Measurements from ENCODE around the gene C1orf50.
"Not testable (repeated sequence)": the region's sequence is repeated elsewhere in the genome, so short reads cannot be mapped to it uniquely, and the experiment has no call there.

Gene C1orf50

DNA sequence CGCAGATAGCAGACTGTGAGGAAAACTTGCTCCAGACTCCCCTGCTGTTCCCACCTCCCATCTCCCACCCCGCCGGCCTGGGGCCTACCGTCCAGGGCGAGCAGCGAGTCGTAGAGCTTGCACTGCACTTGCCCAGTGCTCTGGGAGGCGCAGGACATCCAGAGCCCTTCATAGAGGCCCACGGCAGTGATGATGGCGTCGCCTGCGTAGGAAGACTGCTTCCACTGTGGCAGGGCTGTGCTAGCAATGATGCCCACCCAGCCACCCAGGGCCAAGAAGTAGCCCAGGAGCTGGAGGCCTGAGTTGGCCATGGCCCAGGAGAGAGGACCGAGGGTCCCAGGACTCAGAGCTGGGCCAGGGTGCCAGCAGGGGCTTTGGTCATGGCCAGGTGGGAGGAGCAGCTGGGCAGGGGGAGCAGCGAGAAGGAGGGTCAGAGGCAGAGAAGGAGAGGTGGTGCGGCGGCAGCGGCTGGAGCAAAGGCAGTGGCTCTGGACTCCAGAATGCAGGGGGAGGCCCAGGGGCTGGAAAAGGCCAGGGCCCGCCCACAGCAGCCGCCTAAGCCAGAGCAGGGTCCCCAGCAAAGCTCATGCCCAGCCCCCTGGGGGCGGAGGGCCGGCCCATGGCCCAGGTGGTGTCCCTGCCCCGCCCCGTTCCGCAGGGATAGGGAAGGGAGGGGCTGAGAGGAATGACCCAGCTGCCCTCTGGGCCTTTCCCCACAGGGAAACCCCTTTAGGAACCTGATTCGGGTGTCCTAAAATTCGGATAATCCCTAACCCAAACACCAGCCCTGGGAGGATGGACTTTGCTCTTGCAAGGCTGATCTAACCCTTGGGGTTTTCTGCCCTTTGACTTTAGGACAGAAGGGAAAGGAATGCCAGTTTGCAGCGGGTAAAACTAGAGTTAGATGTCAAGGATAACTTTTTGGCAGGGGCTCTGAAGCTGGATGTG, 27.0 kb upstream of the C1orf50 start, which contains the start of gene CLDN19:
Gene CLDN19, minus strand, starts transcription at position 484 of the 948 bp plus-strand sequence. Its CDS starts 173 bp downstream, at position 311.
- FAIRE-seq = no peak

DNA sequence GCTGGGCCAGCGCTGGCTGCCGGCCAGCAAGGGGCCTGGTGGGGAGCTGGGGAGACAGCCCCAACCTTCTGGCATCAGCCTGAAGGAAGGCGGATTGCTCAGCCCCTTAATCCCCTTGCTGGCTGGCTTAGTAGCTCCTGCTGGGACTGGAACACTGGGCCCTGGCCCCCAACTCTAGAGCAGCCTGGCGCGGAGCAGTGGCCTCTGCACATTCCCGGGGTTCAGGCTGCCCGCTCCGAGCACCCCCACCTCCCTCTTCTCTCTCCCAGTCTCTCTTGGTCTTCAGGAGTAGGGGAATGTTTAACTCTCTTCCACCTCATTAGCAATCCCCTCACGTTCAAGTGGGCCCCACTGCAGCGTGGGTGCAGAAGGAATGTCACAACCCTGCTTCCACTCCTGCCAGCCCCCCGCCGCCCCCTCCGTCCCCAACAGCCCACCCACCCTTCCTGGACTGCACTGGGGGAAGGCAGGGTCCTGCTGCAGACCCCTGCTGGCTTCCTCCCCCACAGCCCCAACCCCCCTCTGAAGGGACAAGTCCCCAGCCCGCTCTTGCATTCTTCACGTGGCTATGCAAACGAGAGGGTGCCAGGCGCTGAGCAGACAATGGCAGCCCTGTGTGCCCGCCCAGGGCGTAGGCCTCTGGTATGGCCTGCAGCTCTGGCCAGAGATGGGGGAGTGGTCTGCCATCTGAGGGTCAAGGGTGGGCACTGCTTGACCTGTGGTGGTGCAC, 26.0 kb upstream of the C1orf50 start:
- FAIRE-seq = no peak

DNA sequence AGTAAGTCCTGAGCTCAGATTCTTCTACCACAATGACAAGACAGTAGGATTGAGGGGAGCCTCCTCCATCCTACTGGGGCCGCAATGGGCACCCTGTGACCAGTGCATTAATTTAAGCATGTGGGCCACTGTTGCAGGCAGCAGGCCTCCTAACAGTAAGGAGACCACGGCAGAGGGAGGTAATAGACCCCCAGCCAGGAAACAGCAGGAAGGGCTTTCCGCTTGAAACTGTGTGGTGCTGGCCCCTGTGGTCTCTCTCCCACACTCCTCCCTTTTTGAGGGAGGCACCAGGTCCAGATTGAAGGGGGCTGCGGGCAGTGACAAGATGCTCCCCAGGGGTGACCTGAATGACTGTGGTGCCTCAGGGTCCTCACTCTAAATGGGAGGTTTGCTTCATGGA, 25.3 kb upstream of the C1orf50 start:
- no peak for FAIRE-seq

DNA sequence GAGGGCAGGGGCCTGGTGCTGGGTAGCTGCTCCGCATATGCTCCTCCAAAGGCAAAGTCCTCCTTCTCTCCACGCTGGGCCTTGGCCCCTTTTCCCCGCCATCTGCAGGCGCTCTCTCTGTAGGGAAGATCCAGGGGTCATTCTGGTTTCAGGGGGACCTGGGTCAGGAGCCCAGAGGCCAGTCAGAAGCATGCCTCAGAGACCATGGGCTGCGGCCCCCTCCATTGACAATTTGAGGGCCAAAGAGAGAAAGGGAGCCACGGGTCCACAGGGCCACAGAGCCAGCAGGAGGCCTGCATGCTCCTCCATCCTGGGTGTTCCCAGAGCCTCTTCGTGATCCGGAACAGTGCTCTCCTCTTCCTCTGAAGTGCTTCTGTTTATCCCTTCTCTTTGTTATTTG, 24.9 kb upstream of the C1orf50 start:
- FAIRE-seq = no peak

DNA sequence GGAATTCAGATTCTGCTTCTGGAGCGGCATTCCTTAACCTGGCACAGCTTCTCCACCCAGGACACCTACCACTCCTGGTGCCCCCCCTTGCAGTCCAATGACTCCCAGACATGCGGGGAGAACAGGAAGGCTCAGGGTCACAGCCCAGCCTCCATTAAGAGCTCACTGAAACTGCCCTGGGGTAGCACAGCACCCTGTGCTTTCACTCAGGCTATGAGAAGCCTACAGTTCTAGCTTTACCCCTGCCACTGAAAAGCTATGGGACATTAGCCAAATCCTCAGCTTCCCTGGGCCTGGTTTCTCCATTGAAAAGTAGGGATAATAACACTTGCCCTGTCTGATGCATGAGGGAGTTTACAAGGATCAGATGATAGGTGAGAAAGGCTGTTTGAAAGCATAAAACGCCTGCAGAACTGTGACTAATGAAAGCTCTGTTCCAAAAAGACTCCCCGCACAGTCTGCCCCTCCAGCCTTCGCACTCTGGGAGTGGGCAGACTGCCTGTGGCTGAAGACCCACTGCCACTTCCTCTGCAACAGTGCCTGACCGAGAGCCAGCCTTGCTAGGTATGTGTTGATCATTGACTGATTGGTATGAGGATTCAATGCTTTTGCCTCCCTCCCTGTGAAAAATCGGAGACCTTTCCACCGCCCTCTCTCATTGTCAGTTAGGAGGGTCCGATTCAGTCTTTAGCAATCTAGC, 24.3 kb upstream of the C1orf50 start:
- no peak for FAIRE-seq

DNA sequence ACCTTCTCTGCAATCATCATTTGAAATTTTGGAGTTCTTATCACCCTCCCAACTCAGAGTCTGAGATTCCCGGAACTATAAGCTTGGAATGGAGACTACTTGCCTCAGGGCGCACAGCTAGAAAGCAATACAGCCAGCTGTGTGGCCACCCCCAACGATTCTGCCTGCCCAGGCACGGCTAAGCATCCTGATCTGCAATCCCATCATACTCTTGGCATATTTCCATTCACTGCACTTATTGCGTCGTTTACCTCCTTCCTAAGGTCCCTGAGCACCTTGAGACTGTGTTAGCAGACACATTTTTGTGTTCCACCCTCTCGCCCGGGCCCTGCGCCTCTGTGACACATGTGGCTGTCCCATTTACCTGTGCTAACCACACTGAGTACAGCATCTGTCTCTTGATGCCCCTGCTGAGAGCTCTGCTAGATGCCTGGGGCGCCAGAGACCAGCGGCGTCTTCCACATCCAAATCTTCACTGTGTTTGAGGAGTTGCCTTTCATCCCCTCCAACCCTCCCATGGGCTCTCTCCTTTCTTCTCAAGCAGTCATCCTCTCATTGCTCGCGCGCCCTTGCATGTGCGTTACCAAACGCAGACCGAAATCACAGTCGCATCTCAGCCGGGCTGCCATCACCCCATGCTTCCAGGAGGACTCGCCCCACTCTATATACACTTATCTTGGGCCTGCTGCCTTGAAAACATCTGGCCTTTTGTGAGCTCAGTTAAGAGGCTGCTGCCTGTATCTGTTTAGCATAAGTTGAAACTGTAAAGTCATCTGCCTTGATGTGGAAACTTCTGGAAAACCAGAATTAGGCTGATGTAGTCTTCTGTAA, 23.5 kb upstream of the C1orf50 start:
- no peak for FAIRE-seq

DNA sequence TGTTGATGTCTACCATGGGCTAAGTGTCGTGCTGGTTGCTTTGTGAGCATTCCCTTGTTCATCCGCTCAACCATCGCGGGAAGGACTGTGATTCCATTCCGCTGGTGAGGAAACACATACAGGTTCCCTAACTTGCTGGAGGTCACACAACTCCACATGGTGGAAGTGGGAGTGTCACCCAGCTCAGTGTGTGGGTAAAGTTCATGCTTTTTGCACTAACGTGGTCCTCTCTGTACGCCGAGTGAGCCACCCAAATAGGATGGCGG, 23.0 kb upstream of the C1orf50 start:
- FAIRE-seq = no peak

DNA sequence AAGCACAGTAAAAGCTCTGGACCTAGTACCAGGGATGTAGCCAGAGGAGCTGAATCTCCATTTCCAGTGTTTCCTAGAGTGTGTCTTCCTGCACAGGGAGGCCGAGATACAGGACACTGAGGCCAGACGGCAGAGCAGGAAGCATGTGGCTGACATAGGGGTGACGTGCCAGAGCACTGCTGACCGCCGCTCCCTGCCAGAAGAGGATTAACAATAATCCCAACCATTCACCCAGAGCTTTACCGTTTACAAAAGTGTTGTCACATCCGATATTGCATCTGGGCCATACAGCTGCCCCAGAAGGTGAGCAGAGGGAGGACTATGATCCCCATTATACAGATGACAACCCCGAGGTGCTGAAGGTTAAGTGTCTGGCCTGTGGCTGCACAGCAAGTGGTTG, 21.2 kb upstream of the C1orf50 start:
- FAIRE-seq = no peak

DNA sequence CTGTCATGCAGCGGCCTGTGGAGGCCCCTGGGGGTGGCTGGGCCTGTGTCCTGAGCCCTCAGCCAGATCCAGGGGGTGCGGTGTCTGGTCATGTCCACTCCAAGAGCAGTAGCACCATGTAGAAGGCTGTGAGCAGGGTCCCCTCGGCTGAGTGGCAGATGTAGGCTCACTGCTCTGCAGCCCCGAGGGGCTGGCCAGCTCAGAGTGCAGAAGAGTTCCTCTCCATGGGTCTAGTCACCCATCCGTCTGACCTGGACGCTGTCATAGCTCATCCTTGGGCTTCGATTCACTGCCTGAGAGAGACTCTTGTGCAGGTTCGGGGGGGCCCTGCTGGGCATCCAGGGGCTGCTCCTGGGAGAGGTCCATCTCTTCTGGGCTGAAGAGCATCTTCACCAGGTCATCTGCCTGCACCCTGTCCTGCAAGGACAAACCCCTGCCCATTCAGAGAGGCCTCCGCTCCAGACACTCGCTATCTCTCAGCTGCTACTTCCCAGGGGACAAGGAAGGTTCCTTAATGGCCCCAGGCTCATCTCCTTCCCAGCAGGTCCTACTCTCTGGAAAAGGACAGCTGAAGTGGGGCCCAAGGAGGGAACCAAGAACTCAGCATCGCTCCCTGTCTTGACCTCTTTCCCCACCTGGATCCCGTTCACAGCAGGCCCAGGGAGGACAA, 20.5 kb upstream of the C1orf50 start:
- FAIRE-seq = no peak

DNA sequence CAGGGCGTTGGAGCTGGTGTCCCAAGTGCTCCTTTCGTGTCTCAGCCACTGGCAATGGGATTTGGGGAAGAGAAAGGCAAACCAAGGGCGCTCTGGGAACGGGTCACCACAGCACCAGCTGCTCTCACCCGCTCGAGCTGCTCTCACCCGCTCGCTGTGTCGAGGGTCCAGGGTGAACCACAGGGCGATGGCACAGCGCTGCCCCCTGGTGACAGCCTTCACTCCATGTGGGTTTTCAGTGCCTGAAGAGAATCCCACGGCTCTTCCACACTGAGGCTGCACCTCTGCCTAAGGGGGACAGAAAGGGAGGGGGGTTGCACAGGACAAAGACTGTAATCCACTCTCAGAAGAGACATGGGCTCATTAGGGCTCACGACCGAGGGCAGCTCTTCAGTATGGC, 19.9 kb upstream of the C1orf50 start:
- FAIRE-seq = no peak

DNA sequence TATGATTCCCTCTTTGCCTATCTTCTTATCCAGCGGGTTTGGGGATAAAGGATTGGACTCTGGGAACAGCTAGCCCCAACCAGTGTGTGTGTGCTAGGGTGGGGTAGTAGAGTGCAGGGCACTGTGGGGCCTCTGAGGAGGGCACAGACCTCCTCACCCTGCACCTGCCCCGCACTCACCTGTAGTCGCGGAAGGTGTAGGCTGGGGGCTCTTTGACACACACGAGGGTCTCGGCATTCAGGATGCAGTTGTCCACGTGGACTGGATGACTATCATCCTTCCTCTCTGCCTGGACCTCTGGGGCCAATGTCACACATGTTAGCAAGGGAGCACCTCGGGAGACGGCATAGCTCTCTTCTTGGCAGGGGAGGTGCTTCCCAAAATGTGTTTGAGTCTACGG, 19.0 kb upstream of the C1orf50 start:
- FAIRE-seq = no peak

DNA sequence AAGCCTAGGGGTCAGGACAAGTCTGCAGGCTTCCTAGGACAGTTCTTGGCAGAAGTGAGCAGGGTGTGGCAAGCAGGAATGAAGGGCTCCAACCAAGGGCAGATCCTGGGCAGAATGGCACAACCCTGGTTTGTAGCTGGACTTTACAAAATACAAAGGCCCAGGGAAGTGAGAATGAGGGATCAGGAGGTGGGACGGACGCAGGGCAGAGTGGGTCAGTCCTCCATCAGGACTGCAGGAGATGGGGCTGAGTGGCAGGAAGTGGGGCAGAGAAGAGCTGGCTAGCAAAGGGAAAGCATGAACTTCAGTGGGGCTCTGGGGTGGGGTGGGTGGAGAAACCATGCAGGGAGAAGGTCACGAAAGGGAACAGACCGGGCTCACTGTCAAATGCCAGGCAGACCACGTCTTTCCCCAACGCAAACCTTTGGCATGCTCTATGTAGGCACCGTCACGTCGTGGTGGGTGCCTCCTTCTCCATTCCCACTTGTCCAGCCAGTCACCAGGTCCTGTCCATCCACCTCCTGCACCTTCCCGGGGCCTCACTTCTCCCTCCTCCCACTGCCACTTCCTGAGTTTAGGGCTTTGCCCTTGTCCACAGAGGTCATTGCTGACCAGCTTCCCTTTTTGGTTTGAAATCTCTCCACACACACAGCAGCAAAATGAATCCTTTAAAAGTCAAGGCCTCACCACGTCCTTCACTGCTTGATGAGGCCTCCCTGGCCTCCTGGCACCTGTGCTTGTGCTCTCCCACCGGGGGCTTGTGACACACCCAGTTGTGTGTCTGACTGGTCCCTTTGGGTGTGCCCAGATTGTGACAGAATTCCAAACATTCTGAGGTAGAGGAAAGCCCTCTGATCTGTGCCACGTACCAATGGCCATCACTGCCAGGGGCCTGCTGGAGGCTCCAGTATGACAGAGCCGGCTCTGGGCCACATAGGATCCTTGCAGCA, 18.3 kb upstream of the C1orf50 start:
- FAIRE-seq = no peak

DNA sequence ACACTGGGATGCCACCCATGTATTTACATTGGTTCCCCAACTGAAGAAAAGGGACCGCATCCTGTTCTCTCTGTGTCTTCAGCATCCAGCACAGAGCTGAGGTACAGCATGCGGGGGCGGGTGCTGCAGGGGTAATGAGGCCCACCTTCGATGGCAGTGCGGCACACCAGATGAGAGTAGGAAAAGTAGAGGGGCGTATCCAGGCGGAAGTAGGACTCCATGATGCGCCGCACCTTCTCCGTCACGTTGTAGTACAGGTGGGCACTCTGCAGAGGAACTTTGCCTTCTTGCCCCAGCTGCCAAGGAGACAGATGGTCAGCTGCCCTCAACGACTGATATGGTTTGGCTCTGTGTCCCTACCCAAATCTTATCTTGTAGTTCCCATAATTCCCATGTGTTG, 17.0 kb upstream of the C1orf50 start:
- no peak for FAIRE-seq

DNA sequence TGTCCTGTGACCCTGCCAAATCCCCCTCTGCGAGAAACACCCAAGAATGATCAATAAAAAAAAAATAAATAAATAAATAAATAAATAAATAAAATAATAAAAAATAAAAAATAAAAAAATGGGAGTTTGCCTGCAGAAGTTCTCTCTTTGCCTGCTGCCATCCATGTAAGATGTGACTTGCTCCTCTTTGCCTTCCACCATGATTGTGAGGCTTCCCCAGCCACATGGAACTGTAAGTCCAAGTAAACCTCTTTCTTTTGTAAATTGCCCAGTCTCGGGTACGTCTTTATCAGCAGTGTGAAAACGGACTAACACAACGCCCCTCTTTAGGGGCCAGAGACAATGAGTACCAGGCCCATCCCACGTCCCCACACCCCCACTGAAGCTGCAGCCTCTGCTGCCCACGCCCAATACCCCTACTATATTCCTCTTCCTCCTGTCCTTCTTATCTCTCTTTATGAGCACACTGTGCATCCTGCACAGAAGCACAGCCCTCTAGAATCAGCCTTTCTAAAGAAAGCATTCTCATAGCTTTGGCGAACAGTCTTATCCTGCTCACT, 15.5 kb upstream of the C1orf50 start:
- FAIRE-seq = not testable (repeated sequence)

DNA sequence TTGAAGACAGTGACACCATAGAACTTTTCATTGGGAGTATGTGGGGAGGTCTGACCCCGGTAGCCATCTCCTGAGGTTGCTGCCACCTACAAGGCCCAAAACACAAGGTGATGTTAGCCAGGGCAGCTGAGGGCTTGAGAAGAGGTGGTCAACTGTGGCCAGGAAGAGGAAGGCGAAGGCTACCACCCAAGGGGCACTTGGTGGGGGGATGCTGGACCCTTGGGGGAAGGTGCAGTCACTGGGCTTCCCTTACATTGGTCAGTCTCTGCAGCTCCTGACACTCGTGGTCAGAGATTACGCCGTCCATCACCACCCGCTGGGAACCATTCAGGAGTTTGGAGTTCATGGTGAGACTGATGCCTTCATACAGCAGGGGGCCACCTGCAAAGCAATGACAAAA, 14.8 kb upstream of the C1orf50 start:
- no peak for FAIRE-seq

DNA sequence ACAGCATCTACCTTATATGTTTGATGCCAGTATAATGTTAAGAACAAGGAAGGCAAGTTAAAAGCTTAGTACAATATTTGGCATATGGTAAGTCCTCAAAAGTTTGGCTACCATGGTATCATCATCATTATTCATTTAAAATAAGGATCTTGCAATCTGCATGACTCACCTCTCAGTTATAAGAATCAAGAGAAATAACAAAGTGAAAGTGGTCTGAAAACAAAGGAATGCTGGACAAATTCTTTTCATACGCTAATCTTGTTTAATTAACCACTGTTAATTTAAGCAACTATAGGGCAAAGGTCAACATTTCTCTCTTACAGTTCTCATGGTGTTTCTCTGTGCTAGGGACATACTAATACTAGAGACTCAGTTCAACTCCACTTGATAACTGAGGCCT, 14.0 kb upstream of the C1orf50 start:
- FAIRE-seq = no peak

DNA sequence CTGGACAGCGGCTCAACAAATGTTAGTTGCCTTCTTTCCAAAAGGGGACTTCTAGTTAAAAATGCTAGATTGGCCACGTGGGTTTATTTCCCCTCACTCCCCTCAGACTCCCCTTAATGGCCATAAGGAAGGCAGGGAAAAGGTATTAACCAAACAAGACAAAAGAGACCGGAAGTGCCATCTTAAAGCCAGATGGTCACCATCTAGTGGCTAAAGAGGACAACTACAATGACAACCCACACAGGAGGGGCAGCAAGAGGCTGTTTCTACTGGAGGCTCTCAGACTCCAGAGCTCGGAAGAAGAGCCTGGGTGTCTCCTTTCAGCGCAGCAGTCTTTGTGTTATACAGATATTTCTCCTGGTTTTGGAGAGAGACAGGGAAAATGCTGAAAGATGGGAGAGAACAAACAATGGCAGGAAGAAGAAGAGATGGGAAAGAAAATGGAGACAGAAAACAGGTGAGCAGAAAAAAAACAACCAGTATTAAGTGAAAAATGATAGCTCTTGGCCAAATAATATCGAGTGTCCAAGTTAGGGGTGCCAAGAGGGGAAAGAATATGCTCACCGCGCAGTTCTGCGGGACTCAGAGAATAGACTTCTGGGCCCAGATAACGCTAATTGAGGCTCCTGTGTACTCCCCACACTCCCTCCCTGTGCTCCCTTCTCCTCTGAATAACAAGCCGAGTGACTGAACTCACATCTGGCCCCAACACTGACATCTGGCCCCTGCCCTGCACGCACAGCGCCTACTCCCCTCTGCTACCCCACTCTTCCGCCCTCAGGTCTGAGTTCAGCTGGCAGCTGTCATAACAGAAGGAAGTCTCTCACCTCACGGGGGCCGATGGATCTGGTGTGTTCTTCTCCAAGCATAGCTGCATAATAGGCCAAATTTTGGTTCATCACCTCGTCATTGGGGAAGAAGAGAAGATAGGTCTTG, 9.8 kb upstream of the C1orf50 start:
- no peak for FAIRE-seq

DNA sequence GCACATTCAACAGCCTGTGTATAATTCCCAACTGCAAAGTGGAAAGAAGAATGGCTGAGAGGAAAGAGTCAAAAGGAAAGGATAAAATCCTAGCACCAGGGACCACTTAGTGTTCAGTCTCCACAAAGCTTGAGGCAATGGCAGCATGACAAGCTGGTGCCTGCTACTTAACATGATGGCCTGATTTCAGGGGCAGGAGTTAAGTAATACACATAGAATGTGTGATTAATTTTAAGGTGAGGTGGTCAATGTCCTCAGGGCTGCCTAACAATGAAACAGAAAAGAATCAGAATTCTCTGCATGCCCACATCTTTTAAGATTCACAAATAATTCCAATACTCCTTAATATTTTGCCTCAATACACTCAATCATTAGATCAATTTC, 9.2 kb upstream of the C1orf50 start:
- FAIRE-seq = no peak

DNA sequence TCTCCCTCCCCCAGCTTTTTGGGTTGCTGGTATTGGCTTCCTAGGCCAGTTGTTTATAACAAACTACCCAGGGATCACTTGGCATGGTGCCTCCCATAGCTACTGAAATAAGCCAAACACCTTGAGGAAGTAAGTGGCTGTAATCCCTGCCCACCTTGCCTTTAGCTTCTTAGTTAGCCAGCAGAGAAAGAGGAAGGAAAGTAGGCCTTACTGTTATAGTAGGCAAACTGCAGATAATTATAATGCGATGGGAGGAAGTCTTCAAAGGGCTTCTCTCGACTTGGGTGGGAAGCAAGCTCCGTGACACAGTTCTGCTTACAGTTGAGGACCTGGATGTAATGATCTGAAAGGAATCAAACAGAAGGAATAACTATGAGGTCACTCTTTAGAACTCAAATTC, 8.4 kb upstream of the C1orf50 start:
- no peak for FAIRE-seq
